ENCODE data around the gene GATM.

GRCh38 chr15:45393851-45394250, 15.5 kb upstream of the GATM start:
- peak in 1 of 6 experiments; percentile 33 for TF ChIP-seq CTCF (IDR thresholded peaks at IDR 0.05)
- no peak for TF ChIP-seq POLR2A (IDR thresholded peaks at IDR 0.05)

All from esophagus squamous epithelium (tissue), 4 donors.